CD4-positive, alpha-beta T cell (primary cell): Measurements from ENCODE around the gene ACACA. TPM values are rescaled to one million over a fixed set of nuclear protein-coding genes. Genes with fewer than 3 reads are reported as not detected.

ENCODE experiments used
- ATAC-seq: fragments of 200-7000 bp; cut with Tn5 transposase; one replicate; pipeline ENCODE4 v1.10.0; 2022; ENCODE audit warnings: mild to moderate bottlenecking; ENCODE audit not compliant: poor library complexity
- CTCF ChIA-PET: fragments of 350-600 bp; sonication (Branson Sonifier 250); formaldehyde crosslinking; loops from one replicate; lab custom pipeline; 2021; ENCODE audit warnings: antibody characterized with exemption, inconsistent platforms; lab: Charles Lee
- POLR2A ChIA-PET: fragments of 350-600 bp; sonication (Branson Sonifier 250); formaldehyde crosslinking; loops from one replicate; lab custom pipeline; 2021; ENCODE audit warnings: antibody characterized with exemption, inconsistent platforms; lab: Charles Lee
- DNase-seq, 14 experiments: peaks; one replicate each; pipeline ENCODE4 v3.0.0-alpha.2; 2013 to 2020; ENCODE audit warnings: mixed read lengths in 2 of 14
- H3K27ac ChIP-seq, 2 donors: one replicate each; pipeline versions ENCODE4 v1.5.1 to v1.7.0; 2013; ENCODE audit warnings: low read length in 2 of 2, low read depth in 1 of 2, mild to moderate bottlenecking in 1 of 2
- H3K27me3 ChIP-seq, 2 experiments: 1 replicate in 1 of 2; 2 replicates in 1 of 2; pipeline versions ENCODE4 v1.6.1 to v1.7.0; 2013; ENCODE audit warnings: low read length in 2 of 2, control low read depth in 1 of 2, mild to moderate bottlenecking in 1 of 2, moderate library complexity in 1 of 2; ENCODE audit not compliant: insufficient read depth in 2 of 2, control insufficient read depth in 1 of 2
- H3K36me3 ChIP-seq: one replicate; pipeline ENCODE4 v1.6.1; 2013; ENCODE audit warnings: low read length, control low read depth; ENCODE audit not compliant: insufficient read depth
- H3K4me1 ChIP-seq: one replicate; pipeline ENCODE4 v1.6.1; 2013; ENCODE audit warnings: low read length, control low read depth; ENCODE audit not compliant: insufficient read depth
- H3K4me3 ChIP-seq: one replicate; pipeline ENCODE4 v1.5.1; 2013; ENCODE audit warnings: mild to moderate bottlenecking, low read length, moderate library complexity
- H3K9me3 ChIP-seq, 2 experiments: 1 replicate in 1 of 2; 2 replicates in 1 of 2; pipeline versions ENCODE4 v1.6.1 to v1.7.0; 2013; ENCODE audit warnings: low read length in 2 of 2, mild to moderate bottlenecking in 2 of 2, control low read depth in 1 of 2, moderate library complexity in 1 of 2; ENCODE audit not compliant: control insufficient read depth in 1 of 2, insufficient read depth in 1 of 2
- H3K27ac Mint-ChIP-seq: one replicate; pipeline ENCODE4 v1.8.0; 2020; ENCODE audit warnings: mixed read lengths
- H3K27me3 Mint-ChIP-seq: one replicate; pipeline ENCODE4 v1.8.0; 2021; ENCODE audit warnings: mixed read lengths
- H3K36me3 Mint-ChIP-seq: one replicate; pipeline ENCODE4 v1.8.0; 2021; ENCODE audit warnings: low read depth, mixed read lengths
- H3K4me1 Mint-ChIP-seq: one replicate; pipeline ENCODE4 v1.8.0; 2021; ENCODE audit warnings: low read depth, mixed read lengths
- H3K4me3 Mint-ChIP-seq: one replicate; pipeline ENCODE4 v1.8.0; 2020; ENCODE audit warnings: mild to moderate bottlenecking, mixed read lengths
- H3K9me3 Mint-ChIP-seq: one replicate; pipeline ENCODE4 v1.8.0; 2020; ENCODE audit warnings: mixed read lengths
- CTCF ChIP-seq: fragments of 200-600 bp; IDR thresholded peaks from one replicate; pipeline ENCODE4 v1.8.0; 2022; ENCODE audit warnings: antibody characterized with exemption, mild to moderate bottlenecking
- intact Hi-C, 2 experiments: fragments of 100-400 bp; cut with DNase I in 1 of 2; cut with micrococcal nuclease in 1 of 2; formaldehyde crosslinking; loops; one replicate each; pipeline versions ENCODE4 v1.15.1 to v1.9.0; 2023 to 2025; cut with DNase I, micrococcal nuclease
- total RNA-seq, 174 experiments: library from RNA in 2 of 174; stranded (reverse) in 2 of 174; gene quantifications; one replicate each; pipeline ENCODE4 v1.2.3 and lab custom pipeline; 2021 to 2026

Gene ACACA
- total RNA-seq, 2 experiments from 2014 or later, result 26.0 to 28.9 TPM

DNA sequence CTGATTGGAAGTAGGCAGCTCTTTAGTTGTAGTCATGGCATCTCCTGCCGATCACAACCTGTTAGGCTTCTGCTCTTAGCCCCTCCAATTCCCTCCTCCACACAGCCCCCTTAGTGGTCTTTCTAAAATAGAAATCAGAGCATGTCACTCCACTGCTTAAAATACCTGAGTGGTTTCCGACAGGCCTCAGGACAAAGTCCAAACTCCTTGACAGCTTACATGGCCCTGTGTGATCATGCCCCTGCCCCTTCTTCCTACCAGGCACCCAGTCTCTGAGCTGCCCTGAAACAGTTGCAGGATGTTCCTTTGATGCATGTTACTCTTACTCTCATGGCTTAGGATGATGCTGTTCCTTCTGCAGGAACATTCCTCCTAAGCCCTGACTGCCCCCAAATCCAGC is 310.6 kb downstream of the ACACA start:
- no peak for DNase-seq
- H3K27me3 ChIP-seq, result no peaks in the 10 kb centered on the region
- H3K27ac ChIP-seq, result no peak overlapping the region
- Mint-ChIP-seq H3K27ac (no peak overlapping the region), H3K9me3 (no peaks in the 10 kb centered on the region), H3K27me3 (no peaks in the 10 kb centered on the region), H3K4me1 (peaks cover 16% of the 10 kb centered on the region), H3K36me3 (peaks cover 47% of the 10 kb centered on the region), H3K4me3 (no peak overlapping the region)
- ChIA-PET POLR2A (interaction anchor here (1.1 kb wide), 1 partner anchor 10 kb away, joined by 3 read pairs; no protein-coding TSS in a partner anchor), CTCF (interaction anchor here (0.6 kb wide), 1 partner anchor 8 kb away, joined by 3 read pairs; no protein-coding TSS in a partner anchor)
- ATAC-seq, result no peak
- no peak for TF ChIP-seq CTCF
- H3K36me3 ChIP-seq, result peaks cover 20% of the 10 kb centered on the region
- H3K9me3 ChIP-seq, result no peaks in the 10 kb centered on the region
- H3K4me1 ChIP-seq, result peaks cover 4% of the 10 kb centered on the region
- H3K4me3 ChIP-seq, result no peak overlapping the region
- intact Hi-C loops, result no loop called here

DNA sequence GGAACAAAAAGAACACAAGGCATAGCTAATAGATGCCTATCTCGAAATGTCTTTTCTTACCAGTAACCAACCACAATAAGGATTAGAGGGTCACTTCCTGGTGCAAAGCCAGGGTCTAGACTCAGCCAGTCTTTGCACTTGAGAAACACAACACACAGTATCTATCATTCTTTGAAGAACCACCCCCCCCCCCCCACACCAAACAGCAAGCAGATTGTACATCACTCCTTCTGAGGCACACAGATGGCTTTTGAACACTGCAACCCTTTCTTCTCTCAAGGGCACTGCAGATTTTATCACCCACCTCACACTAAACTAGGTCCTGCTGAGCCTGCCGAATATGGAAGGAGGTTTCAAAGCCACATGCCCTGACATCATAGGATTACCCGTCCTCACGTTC is 312.2 kb downstream of the ACACA start:
- ATAC-seq (peak; percentile 9), DNase-seq (no peak)
- CTCF ChIA-PET, result interaction anchor here (1.0 kb wide), 1 partner anchor 46 kb away, joined by 4 read pairs; no protein-coding TSS in a partner anchor
- Histone ChIP-seq H3K4me3 (no peak overlapping the region), H3K27ac (no peak overlapping the region), H3K36me3 (peaks cover 20% of the 10 kb centered on the region), H3K27me3 (no peaks in the 10 kb centered on the region), H3K4me1 (peaks cover 17% of the 10 kb centered on the region), H3K9me3 (no peaks in the 10 kb centered on the region)
- intact Hi-C loops, result no loop called here
- POLR2A ChIA-PET, result no interaction called here
- no peak for TF ChIP-seq CTCF
- peaks cover 33% of the 10 kb centered on the region for H3K4me1 Mint-ChIP-seq
- H3K27me3 Mint-ChIP-seq, result no peaks in the 10 kb centered on the region
- H3K9me3 Mint-ChIP-seq, result no peaks in the 10 kb centered on the region
- peaks cover 47% of the 10 kb centered on the region for H3K36me3 Mint-ChIP-seq
- peak overlapping the region; percentile 67 for H3K27ac Mint-ChIP-seq
- H3K4me3 Mint-ChIP-seq, result no peak overlapping the region

- Mint-ChIP-seq H3K4me1 (peaks cover 50% of the 10 kb centered on the region), H3K9me3 (no peaks in the 10 kb centered on the region), H3K27me3 (no peaks in the 10 kb centered on the region), H3K4me3 (no peak overlapping the region), H3K27ac (peak overlapping the region; percentile 70), H3K36me3 (peaks cover 35% of the 10 kb centered on the region)
- H3K27ac ChIP-seq, result no peak overlapping the region
- CTCF ChIA-PET, result no interaction called here
- ATAC-seq (no peak), DNase-seq (no peak)
- H3K36me3 ChIP-seq, result peaks cover 20% of the 10 kb centered on the region
- H3K4me1 ChIP-seq, result peaks cover 32% of the 10 kb centered on the region
- POLR2A ChIA-PET, result no interaction called here
- no peaks in the 10 kb centered on the region for H3K9me3 ChIP-seq
- intact Hi-C loops, result no loop called here
- H3K27me3 ChIP-seq, result no peaks in the 10 kb centered on the region
- TF ChIP-seq CTCF, result no peak
- H3K4me3 ChIP-seq, result no peak overlapping the region
Measured at GRCh38 chr17:37092701-37093100, 313.9 kb downstream of the ACACA start.
